GM12873 (cell line): ENCODE data around the gene ST6GAL2.

Experiments used
- CTCF ChIP-seq: IDR thresholded peaks from 2 replicates; pipeline ENCODE4 v1.5.1; 2012; ENCODE audit warnings: low read depth, mild to moderate bottlenecking, moderate library complexity, low read length, control low read depth; ENCODE audit not compliant: insufficient read depth; ENCODE audit errors: missing control alignments

The ST6GAL2 gene

GRCh38 chr2:106859498-106859897 is 26.5 kb downstream of the ST6GAL2 start:
- no peak for TF ChIP-seq CTCF

GRCh38 chr2:106858810-106859209 is 27.2 kb downstream of the ST6GAL2 start:
- TF ChIP-seq CTCF: no peak

- no peak for TF ChIP-seq CTCF
Measured at GRCh38 chr2:106857882-106858478, 28.0 kb downstream of the ST6GAL2 start.

GRCh38 chr2:106853631-106854030 is 32.3 kb downstream of the ST6GAL2 start:
- TF ChIP-seq CTCF: no peak

- TF ChIP-seq CTCF: no peak
Measured at GRCh38 chr2:106851881-106852501, 34.0 kb downstream of the ST6GAL2 start.

- no peak for TF ChIP-seq CTCF
Measured at GRCh38 chr2:106851087-106851874, 34.7 kb downstream of the ST6GAL2 start.

GRCh38 chr2:106849253-106849652 is 36.7 kb downstream of the ST6GAL2 start:
- no peak for TF ChIP-seq CTCF
